Neural cell (in vitro differentiated cells): ENCODE results near the gene SYT2. TPM values are rescaled to one million over a fixed set of nuclear protein-coding genes. Genes with fewer than 3 reads are reported as not detected.

Source experiments
- H2AFZ ChIP-seq: fragments of 200-600, 300-800 bp; sonication (generic), shearing (Covaris generic); 2 replicates; pipeline ENCODE4 v1.6.0; 2014; ENCODE audit warnings: low read depth, mild to moderate bottlenecking, antibody characterized with exemption, low read length, moderate library complexity
- H3F3A ChIP-seq: fragments of 200-600 bp; shearing (Covaris generic); 2 replicates; pipeline ENCODE4 v1.6.1; 2016; ENCODE audit warnings: mild to moderate bottlenecking, moderate library complexity, mixed read lengths, antibody characterized with exemption, low read length; ENCODE audit not compliant: insufficient read depth, poor library complexity, severe bottlenecking
- H3K27ac ChIP-seq: fragments of 200-600, 300-800 bp; sonication (generic), shearing (Covaris generic); 2 replicates; pipeline ENCODE4 v1.5.1; 2014; ENCODE audit warnings: mild to moderate bottlenecking, low read length, moderate library complexity
- H3K27me3 ChIP-seq: fragments of 300-800, 200-600 bp; sonication (generic), shearing (Covaris generic); 2 replicates; pipeline ENCODE4 v1.6.0; 2014; ENCODE audit warnings: mild to moderate bottlenecking, low read depth, low read length, moderate library complexity; ENCODE audit not compliant: insufficient read depth
- H3K36me3 ChIP-seq: fragments of 300-800, 200-600 bp; sonication (generic), shearing (Covaris generic); 2 replicates; pipeline ENCODE4 v1.5.1; 2014; ENCODE audit warnings: mild to moderate bottlenecking, antibody characterized with exemption, low read length, moderate library complexity; ENCODE audit not compliant: insufficient read depth
- H3K4me2 ChIP-seq: fragments of 300-800, 200-600 bp; sonication (generic), shearing (Covaris generic); 2 replicates; pipeline ENCODE4 v1.6.0; 2014; ENCODE audit warnings: mild to moderate bottlenecking, low read length
- H3K4me3 ChIP-seq: fragments of 300-800, 200-600 bp; sonication (generic), shearing (Covaris generic); 2 replicates; pipeline ENCODE4 v1.5.1; 2014; ENCODE audit warnings: mild to moderate bottlenecking, low read length, moderate library complexity
- H3K79me2 ChIP-seq: fragments of 200-600 bp; shearing (Covaris generic); replicated peaks from 2 replicates; pipeline ENCODE4 v1.6.0; 2014; ENCODE audit warnings: mild to moderate bottlenecking, low read length, moderate library complexity; ENCODE audit not compliant: insufficient read depth
- H3K9ac ChIP-seq: fragments of 300-800, 200-600 bp; sonication (generic), shearing (Covaris generic); 2 replicates; pipeline ENCODE4 v1.6.1; 2016; ENCODE audit warnings: mild to moderate bottlenecking, low read length, mixed read lengths
- H3K9me2 ChIP-seq: fragments of 200-600 bp; shearing (Covaris generic); 2 replicates; pipeline ENCODE4 v1.6.1; 2016; ENCODE audit warnings: mild to moderate bottlenecking, low read length, mixed read lengths; ENCODE audit not compliant: insufficient read depth
- H3K9me3 ChIP-seq: fragments of 200-600, 300-800 bp; sonication (generic), shearing (Covaris generic); 2 replicates; pipeline ENCODE4 v1.6.1; 2016; ENCODE audit warnings: mild to moderate bottlenecking, mixed run types, low read length, moderate library complexity, mixed read lengths
- H4K20me1 ChIP-seq: fragments of 200-600 bp; shearing (Covaris generic); 2 replicates; pipeline ENCODE4 v1.6.1; 2016; ENCODE audit warnings: mild to moderate bottlenecking, mixed run types; ENCODE audit not compliant: insufficient read depth
- EP300 ChIP-seq: fragments of 450-650 bp; conservative IDR thresholded peaks from 2 replicates; pipeline ENCODE4 v1.6.1; 2014; ENCODE audit warnings: antibody characterized with exemption, mild to moderate bottlenecking, moderate library complexity; ENCODE audit not compliant: poor library complexity, severe bottlenecking
- EZH2 ChIP-seq: fragments of 200-600, 300-800 bp; shearing (Covaris generic), sonication (generic); IDR thresholded peaks from 2 replicates; pipeline ENCODE4 v1.6.1; 2014; ENCODE audit warnings: antibody characterized with exemption, low read length, borderline replicate concordance, mild to moderate bottlenecking; ENCODE audit not compliant: insufficient read depth, poor library complexity, severe bottlenecking
- MXI1 ChIP-seq: fragments of 450-650 bp; conservative IDR thresholded peaks from 2 replicates; pipeline ENCODE4 v1.6.1; 2014; ENCODE audit warnings: antibody characterized with exemption, mild to moderate bottlenecking; ENCODE audit not compliant: poor library complexity, severe bottlenecking
- POLR2AphosphoS5 ChIP-seq: IDR thresholded peaks from 2 replicates; pipeline ENCODE4 v1.6.1; 2012
- RAD21 ChIP-seq: fragments of 450-650 bp; conservative IDR thresholded peaks from 2 replicates; pipeline ENCODE4 v1.6.1; 2014; ENCODE audit warnings: antibody characterized with exemption, mild to moderate bottlenecking, moderate library complexity
- SMC3 ChIP-seq: fragments of 450-650 bp; conservative IDR thresholded peaks from 2 replicates; pipeline ENCODE4 v1.6.1; 2014; ENCODE audit warnings: antibody characterized with exemption, mild to moderate bottlenecking, moderate library complexity; ENCODE audit not compliant: poor library complexity
- TAF1 ChIP-seq: IDR thresholded peaks from 2 replicates; pipeline ENCODE4 v1.6.1; 2012; ENCODE audit warnings: low read depth
- polyA plus RNA-seq: library from polyadenylated mRNA; depleted of rRNA; stranded (reverse); fragments of >200 nt; gene quantifications from 2 replicates; pipeline ENCODE4 v1.2.3, GENCODE V29; 2014
- TF ChIP-seq, protein P1 (sequence below): fragments of 450-650 bp; IDR thresholded peaks from 2 replicates; pipeline ENCODE4 v1.5.1; 2014; ENCODE audit warnings: antibody characterized with exemption, mild to moderate bottlenecking, moderate library complexity; ENCODE audit not compliant: poor library complexity, severe bottlenecking
- TF ChIP-seq, protein P2 (sequence below): IDR thresholded peaks from 2 replicates; pipeline ENCODE4 v1.6.1; 2012; ENCODE audit warnings: borderline replicate concordance

Gene SYT2
- polyA plus RNA-seq, 1 donor from 2014 or later: 0.04 TPM

DNA sequence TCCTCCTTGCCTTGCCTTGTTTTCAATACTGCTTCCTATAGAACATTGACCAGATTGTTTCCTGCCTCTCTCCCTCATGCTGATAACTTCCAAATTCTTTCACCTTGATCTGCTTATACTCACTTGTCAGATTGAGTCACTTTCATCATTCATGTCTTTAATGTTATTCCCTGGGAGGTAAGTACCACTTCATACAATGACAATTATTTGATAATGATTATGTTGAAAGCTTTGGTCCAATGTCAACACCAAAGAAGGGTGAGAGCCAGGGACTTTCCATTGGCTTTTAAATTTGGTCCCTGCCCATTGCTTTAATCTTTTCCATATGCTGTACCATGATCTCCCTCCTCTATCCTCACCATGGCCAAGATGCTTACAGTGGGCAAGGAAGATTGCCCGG is 137.4 kb downstream of the SYT2 start:
- H3K9me3 ChIP-seq: no peaks in the 10 kb centered on the region
- TF ChIP-seq POLR2AphosphoS5 (no peak), RAD21 (no peak), TAF1 (no peak), EZH2 (no peak), MXI1 (no peak), EP300 (no peak), SMC3 (no peak)
- TF ChIP-seq, protein P1, sequence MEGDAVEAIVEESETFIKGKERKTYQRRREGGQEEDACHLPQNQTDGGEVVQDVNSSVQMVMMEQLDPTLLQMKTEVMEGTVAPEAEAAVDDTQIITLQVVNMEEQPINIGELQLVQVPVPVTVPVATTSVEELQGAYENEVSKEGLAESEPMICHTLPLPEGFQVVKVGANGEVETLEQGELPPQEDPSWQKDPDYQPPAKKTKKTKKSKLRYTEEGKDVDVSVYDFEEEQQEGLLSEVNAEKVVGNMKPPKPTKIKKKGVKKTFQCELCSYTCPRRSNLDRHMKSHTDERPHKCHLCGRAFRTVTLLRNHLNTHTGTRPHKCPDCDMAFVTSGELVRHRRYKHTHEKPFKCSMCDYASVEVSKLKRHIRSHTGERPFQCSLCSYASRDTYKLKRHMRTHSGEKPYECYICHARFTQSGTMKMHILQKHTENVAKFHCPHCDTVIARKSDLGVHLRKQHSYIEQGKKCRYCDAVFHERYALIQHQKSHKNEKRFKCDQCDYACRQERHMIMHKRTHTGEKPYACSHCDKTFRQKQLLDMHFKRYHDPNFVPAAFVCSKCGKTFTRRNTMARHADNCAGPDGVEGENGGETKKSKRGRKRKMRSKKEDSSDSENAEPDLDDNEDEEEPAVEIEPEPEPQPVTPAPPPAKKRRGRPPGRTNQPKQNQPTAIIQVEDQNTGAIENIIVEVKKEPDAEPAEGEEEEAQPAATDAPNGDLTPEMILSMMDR: no peak
- TF ChIP-seq, protein P2, sequence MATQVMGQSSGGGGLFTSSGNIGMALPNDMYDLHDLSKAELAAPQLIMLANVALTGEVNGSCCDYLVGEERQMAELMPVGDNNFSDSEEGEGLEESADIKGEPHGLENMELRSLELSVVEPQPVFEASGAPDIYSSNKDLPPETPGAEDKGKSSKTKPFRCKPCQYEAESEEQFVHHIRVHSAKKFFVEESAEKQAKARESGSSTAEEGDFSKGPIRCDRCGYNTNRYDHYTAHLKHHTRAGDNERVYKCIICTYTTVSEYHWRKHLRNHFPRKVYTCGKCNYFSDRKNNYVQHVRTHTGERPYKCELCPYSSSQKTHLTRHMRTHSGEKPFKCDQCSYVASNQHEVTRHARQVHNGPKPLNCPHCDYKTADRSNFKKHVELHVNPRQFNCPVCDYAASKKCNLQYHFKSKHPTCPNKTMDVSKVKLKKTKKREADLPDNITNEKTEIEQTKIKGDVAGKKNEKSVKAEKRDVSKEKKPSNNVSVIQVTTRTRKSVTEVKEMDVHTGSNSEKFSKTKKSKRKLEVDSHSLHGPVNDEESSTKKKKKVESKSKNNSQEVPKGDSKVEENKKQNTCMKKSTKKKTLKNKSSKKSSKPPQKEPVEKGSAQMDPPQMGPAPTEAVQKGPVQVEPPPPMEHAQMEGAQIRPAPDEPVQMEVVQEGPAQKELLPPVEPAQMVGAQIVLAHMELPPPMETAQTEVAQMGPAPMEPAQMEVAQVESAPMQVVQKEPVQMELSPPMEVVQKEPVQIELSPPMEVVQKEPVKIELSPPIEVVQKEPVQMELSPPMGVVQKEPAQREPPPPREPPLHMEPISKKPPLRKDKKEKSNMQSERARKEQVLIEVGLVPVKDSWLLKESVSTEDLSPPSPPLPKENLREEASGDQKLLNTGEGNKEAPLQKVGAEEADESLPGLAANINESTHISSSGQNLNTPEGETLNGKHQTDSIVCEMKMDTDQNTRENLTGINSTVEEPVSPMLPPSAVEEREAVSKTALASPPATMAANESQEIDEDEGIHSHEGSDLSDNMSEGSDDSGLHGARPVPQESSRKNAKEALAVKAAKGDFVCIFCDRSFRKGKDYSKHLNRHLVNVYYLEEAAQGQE: no peak
- H3K36me3 ChIP-seq: peaks cover 6% of the 10 kb centered on the region
- no peak overlapping the region for H2AFZ ChIP-seq
- H3K9me2 ChIP-seq: no peaks in the 10 kb centered on the region
- H3K9ac ChIP-seq: no peak overlapping the region
- H3K27ac ChIP-seq: no peak overlapping the region
- no peaks in the 10 kb centered on the region for H4K20me1 ChIP-seq
- no peaks in the 10 kb centered on the region for H3F3A ChIP-seq
- no peaks in the 10 kb centered on the region for H3K27me3 ChIP-seq
- H3K4me3 ChIP-seq: no peak overlapping the region
- H3K79me2 ChIP-seq: no peaks in the 10 kb centered on the region
- no peak overlapping the region for H3K4me2 ChIP-seq

DNA sequence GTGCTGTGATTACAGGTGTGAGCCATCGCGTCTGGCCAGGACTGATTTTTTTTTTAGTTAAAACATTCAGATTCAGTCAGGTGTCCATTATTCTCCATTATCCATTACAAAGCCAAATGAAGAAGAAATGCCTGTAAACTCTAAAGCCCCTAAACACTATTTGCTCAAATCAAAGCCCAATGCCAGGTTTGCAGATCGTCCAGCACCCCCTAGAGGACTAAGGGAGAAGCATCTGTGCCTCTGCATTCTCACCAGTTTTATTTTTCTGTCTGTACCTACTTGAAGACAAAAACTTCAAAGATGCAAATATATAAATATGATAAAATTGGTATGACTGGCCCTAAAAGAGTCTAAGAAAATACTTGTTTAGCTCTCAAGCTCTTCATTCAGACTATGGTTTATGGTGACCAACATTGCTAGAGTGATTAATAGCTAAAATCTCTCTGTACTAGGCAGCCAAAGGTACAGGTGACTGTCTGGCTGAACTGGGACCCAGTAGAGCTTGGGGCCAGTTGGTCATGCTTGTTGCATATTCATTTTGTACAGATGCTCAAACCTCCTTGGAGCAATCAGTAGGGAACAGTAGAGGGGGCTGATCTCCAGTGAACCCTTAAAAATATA is 138.4 kb downstream of the SYT2 start:
- Histone ChIP-seq H3K9ac (no peak overlapping the region), H3K36me3 (peaks cover 9% of the 10 kb centered on the region), H3K4me2 (no peak overlapping the region), H3K4me3 (no peak overlapping the region), H3K27ac (no peak overlapping the region), H3K27me3 (no peaks in the 10 kb centered on the region), H3K9me2 (no peaks in the 10 kb centered on the region), H3F3A (no peaks in the 10 kb centered on the region), H3K9me3 (no peaks in the 10 kb centered on the region), H2AFZ (no peak overlapping the region), H3K79me2 (no peaks in the 10 kb centered on the region), H4K20me1 (no peaks in the 10 kb centered on the region)
- no peak for TF ChIP-seq TAF1
- TF ChIP-seq, protein P1: peak; percentile 48
